GM12874 (cell line): ENCODE data around the gene HOXC6.
A peak's percentile ranks its signal among the peaks of the same experiment; 100 is the strongest.

Experiments
- TF ChIP-seq, protein P1 (sequence below): IDR thresholded peaks from 2 replicates; pipeline ENCODE4 v1.5.1; 2011; ENCODE audit warnings: low read depth, mild to moderate bottlenecking, control low read depth, low read length, moderate library complexity; ENCODE audit not compliant: insufficient read depth

The HOXC6 gene

GRCh38 chr12:53982648-53983567, 45.3 kb upstream of the HOXC6 start:
- TF ChIP-seq, protein P1, sequence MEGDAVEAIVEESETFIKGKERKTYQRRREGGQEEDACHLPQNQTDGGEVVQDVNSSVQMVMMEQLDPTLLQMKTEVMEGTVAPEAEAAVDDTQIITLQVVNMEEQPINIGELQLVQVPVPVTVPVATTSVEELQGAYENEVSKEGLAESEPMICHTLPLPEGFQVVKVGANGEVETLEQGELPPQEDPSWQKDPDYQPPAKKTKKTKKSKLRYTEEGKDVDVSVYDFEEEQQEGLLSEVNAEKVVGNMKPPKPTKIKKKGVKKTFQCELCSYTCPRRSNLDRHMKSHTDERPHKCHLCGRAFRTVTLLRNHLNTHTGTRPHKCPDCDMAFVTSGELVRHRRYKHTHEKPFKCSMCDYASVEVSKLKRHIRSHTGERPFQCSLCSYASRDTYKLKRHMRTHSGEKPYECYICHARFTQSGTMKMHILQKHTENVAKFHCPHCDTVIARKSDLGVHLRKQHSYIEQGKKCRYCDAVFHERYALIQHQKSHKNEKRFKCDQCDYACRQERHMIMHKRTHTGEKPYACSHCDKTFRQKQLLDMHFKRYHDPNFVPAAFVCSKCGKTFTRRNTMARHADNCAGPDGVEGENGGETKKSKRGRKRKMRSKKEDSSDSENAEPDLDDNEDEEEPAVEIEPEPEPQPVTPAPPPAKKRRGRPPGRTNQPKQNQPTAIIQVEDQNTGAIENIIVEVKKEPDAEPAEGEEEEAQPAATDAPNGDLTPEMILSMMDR: no peak

GRCh38 chr12:53983568-53983949, 44.7 kb upstream of the HOXC6 start:
- TF ChIP-seq, protein P1: no peak

DNA sequence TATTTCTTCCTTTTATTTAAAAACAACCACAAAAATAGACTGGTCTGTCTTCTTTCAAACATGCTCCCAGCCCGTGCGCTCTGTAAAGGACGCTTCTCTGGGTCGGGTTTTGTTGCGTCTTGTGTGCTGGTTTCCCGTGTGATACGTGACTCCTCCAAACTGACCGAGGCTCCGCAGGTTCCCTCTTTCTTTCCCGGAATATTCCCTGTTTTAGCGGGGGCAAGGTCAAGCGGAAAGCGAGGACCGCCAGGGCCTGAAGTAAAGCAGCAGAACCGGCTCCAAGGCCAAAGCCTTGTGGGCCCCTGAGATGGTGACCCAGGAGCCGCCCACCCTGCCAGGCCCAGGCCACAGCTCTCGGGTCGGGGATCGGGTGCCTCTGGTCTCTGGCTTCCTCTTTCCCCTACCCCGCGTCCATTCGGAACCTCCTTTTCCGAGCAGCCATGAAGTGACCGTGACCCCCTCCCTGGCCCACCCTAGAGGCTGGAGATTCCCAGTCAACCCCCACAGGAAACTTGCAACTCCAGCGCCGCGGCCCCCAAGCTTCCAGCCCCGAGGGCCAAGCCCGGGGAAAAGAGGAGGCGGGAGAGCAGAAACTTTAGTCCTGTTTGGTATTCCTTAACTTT, 44.2 kb upstream of the HOXC6 start:
- TF ChIP-seq, protein P1: no peak

GRCh38 chr12:53984901-53985691, 43.1 kb upstream of the HOXC6 start, which contains the start of gene HOXC10:
Gene HOXC10, plus strand, starts transcription at chr12:53985146. Its CDS starts 114 bp downstream, at chr12:53985260.
- TF ChIP-seq, protein P1: peak; percentile 80

DNA sequence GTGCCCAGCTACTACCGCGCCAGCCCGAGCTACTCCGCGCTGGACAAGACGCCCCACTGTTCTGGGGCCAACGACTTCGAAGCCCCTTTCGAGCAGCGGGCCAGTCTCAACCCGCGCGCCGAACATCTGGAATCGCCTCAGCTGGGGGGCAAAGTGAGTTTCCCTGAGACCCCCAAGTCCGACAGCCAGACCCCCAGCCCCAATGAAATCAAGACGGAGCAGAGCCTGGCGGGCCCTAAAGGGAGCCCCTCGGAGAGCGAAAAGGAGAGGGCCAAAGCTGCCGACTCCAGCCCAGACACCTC, 42.6 kb upstream of the HOXC6 start:
- TF ChIP-seq, protein P1: no peak

GRCh38 chr12:53985994-53986685, 42.1 kb upstream of the HOXC6 start:
- TF ChIP-seq, protein P1: no peak
